ENCODE measurements around the gene WDR64.

DNA sequence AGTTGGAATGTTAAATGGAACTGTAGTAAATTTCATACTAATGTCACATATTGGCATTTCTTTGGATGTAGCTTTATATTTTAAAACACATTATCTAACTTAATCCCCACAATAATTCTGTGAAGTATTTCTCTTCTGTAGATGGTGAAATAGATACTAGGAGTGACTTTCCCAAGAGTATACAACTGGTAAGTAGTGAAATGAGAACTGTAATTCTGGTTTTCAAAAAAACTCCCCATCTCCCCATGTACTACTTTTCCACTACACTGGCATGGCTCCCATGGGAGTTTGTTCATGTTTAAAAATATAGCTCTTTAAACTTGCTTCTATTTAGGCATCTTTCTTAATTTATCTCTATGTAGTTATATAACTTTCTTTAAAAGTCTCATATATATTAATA lies 22.1 kb upstream of the WDR64 start:
- TF ChIP-seq, protein P1, sequence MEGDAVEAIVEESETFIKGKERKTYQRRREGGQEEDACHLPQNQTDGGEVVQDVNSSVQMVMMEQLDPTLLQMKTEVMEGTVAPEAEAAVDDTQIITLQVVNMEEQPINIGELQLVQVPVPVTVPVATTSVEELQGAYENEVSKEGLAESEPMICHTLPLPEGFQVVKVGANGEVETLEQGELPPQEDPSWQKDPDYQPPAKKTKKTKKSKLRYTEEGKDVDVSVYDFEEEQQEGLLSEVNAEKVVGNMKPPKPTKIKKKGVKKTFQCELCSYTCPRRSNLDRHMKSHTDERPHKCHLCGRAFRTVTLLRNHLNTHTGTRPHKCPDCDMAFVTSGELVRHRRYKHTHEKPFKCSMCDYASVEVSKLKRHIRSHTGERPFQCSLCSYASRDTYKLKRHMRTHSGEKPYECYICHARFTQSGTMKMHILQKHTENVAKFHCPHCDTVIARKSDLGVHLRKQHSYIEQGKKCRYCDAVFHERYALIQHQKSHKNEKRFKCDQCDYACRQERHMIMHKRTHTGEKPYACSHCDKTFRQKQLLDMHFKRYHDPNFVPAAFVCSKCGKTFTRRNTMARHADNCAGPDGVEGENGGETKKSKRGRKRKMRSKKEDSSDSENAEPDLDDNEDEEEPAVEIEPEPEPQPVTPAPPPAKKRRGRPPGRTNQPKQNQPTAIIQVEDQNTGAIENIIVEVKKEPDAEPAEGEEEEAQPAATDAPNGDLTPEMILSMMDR (IDR thresholded peaks at IDR 0.05): no peak
- no peak for TF ChIP-seq POLR2A (IDR thresholded peaks at IDR 0.05)
